LoVo (cell line): ENCODE measurements around the gene COL4A1.

Experiments
- DNase-seq: peaks from one replicate; pipeline ENCODE4 v3.0.0-alpha.2; 2016; ENCODE audit warnings: low spot score

COL4A1 gene

DNA sequence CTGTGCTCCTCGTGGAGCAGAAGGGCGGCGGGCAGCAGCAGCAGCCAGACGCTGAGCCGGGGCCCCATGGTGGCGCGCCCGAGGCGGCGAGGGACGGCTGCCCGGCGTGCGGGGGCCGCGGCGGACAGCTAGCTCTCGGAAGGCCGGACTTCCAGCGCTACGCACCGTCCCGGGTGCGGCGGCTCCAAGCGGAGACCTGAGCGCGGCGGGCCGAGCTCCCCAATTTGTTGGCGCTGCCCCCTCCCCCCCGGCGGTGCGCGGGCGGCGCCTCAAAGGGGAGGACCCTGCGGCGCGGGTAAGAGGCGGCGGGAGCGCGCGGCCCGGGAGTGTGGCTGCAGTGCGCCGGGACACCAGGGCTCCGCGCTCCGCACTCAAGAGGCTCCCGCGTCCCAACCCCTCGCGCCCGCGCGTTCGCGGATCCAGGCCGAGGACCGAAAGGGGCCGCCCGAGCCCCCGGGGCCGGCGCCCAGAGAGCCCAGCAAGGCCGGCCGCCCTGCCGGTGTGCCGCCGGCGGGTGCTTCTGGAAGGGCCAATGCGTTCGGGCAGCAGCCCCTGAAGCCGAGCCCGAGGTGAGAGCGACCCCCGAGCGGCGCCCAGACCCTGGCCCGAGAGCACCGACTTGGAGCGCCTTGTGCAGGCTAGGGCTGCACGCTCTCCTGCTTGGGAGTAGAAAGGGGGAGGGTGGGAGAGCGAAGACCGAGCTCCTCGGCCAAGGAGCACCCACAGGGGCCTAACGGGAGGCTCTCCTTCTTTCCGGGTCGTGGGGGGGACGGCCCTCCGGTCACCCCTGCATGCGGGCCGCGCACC is at the start of gene COL4A1, which contains the start of gene COL4A2:
Gene COL4A1, minus strand, starts transcription at position 198 of the 807 bp plus-strand sequence. Its CDS starts 130 bp downstream, at position 68.
Gene COL4A2, plus strand, starts transcription at position 325 of the 807 bp plus-strand sequence. CDS start 620 bp downstream, outside the sequence.
- no peak for DNase-seq

- DNase-seq: no peak
Observed at GRCh38 chr13:110356362-110356761, 49.4 kb upstream of the COL4A1 start.

- no peak for DNase-seq
Observed at GRCh38 chr13:110354715-110355473, 47.9 kb upstream of the COL4A1 start.

DNA sequence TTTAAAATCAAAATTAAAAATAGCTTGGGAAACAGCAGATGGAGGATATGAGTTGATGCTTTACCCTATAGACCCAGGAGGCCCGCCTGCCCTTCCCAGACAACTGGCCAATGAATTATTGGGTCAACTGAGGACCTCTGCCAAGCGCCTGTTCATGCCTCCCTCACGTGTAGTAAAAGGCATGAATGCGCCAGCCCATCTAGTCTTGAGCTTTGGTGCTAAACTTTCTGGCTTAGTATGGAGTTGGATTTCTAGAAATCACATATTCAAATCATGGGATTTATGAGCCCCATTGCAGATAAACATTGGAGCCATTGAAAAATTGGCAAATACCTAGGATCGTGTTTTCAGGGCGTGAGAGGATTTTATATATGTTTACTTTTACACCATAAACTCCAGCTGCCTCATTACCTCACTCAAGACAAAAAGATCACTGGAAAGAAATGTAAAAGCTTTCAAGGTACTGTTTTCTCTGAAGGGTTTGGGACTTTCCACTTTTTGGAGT is 47.2 kb upstream of the COL4A1 start:
- no peak for DNase-seq

DNA sequence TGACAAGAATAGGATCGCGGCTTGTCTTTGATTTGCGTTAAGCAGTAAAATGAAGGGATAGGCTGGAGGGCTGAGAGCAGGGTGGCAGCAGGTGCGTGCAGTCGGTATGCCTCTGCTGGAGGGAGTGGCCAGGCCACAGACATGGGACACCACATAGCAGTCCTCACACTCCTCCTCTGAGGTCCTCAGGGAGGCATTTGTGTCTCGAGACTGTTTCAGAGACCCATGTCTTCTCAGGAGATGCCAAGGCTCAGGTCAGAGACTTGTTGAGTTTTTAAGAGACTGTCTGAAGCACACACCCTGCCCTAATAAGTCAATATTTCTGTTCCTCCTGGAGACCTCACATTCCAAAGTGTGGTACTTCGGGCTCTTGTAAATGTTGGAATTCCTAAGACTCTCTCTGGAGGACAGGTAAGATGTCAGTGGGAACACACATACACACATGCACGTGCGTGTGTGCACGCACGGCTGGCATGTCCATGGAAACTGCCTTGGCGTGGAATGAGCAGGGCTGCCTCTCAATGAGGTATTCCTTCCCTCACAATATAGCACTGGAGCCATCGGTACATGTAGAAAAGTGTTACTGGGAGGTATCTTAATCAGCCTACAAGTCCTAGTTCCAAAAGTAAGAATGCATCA is 46.5 kb upstream of the COL4A1 start:
- DNase-seq: no peak

DNA sequence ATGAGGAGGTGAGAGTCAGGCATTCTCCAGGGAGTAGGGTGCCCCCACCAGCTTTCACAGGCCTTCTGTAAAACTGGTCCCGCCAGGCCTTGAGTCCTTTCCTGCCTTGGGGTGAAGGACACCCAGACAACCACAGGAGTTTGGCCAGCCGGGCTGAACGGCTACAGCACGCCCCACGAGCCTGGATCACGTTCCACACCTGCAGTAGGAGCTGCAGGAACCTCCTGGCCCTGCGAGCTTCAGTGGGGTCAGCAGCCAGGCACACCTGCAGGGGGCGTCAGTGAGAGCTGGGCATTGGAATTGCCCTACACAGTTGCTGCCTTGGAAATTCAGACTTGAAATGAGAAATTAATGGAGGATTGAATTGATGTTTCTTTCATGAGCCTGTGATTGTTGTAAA is 45.8 kb upstream of the COL4A1 start:
- no peak for DNase-seq

DNA sequence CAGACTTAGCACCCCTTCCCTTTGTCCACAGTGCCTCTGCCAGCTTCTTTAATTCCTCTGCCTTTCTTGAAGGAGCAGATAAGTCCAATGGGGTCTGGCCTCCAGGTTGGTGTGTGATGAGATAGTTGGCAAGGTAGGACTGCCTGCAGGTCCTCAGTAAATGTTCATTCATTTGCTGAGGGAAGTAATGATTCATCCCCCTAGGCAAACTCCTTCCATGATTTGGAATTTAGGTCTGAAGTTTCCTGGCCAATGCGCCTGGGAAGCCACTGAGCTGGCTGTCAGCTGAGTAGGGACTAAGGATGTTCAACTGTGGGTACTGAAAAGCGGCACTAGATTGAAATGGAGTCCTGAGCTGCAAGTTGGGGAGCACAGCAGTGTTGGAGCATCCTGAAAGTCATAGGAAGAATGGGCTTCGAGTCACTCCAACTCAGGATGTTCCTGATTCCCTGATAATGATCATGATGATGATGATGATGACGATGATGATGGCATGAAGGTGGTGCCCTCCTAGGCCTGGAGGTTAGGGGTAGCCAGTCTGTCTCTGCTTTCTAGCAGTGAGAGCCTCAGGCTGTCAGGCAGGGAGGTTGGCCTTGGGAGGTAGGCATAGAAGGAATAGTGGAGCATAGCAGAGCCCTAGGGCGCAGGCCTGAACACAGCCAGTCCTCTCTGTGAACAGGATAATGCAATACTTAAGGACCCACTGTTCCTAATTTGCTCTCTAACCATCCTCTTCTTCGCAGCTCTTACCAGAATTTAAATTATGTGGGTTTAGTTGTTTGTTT is 44.9 kb upstream of the COL4A1 start:
- no peak for DNase-seq

DNA sequence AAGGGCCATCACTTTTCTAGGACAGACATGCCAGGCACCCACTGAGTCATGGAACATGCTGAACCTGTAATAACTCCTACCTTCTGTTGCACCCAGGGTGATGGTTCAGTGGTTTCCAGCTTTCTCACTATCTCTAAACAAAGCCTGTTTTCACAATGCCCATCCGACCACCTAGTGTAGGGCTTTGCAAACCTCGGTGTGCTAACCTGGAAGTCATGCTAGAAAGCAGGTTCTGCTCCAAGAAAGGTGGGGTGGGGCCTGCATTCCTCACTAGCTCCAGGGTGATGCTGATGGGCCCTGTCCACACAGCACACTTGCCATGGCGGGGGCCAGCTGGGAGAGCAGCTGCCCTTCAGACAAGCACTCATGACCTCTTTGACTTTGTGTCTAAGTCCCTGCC is 43.6 kb upstream of the COL4A1 start:
- no peak for DNase-seq

- DNase-seq: no peak
Observed at GRCh38 chr13:110350049-110350448, 43.1 kb upstream of the COL4A1 start.

DNA sequence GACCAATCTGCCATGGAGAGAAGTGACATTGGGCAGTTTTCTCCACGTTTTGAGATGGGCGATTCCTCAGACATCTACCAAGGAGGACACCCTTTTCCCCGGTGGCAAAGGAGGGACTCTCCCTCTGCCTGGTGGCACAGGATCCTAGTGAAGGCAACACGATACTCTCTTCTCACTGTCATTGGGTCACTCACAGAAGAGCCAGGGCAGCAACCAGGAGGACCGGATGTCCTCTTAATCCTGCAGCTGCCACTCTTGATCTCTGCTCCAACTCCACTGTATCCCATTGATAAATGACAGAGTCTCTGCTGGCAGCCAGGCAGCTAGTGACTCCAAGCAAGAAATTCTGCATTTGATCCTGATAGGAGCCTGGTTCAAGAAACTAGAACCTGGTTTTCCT is 42.3 kb upstream of the COL4A1 start:
- DNase-seq: no peak

DNA sequence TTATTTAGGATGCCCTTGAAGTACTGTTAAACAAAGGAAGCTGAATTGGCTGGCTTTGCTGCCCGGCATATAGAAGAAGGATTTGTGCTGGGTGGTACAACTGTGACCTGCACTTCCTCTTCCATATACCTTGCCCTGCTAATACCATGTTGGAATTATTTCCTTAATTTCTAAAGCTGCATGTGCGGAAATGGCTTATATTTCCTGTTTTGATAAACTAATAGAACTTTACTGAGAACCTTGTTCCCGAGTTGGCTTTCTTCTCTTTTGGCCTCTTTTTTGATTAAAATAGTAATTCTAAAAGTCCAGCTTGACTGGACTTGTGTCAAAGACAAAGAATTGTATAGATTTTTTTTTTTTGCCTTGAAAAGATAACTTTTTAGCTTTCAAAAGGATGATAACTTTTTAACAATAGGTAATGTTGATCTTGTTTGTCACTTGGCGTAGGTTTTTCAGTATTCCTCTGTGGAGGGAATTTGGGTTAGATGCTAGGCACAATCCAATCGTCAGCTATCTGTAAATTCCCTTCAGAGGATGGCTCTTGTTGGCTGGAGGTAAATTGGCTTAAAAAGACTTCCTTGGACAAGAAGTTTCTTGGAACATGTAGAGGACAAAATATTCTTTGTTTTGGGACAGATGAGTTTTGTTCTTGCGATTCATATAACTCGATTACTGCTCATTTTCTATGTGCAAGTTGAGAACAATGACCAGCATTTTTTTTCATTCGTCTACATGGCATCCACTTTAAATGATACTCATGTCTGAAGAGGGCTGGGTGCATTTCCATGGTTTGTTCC is 41.5 kb upstream of the COL4A1 start:
- DNase-seq: no peak

- DNase-seq: peak; percentile 58
Observed at GRCh38 chr13:110347535-110348308, 40.8 kb upstream of the COL4A1 start.

- no peak for DNase-seq
Observed at GRCh38 chr13:110347088-110347487, 40.1 kb upstream of the COL4A1 start.

- peak; percentile 84 for DNase-seq
Observed at GRCh38 chr13:110346661-110347067, 39.7 kb upstream of the COL4A1 start.

DNA sequence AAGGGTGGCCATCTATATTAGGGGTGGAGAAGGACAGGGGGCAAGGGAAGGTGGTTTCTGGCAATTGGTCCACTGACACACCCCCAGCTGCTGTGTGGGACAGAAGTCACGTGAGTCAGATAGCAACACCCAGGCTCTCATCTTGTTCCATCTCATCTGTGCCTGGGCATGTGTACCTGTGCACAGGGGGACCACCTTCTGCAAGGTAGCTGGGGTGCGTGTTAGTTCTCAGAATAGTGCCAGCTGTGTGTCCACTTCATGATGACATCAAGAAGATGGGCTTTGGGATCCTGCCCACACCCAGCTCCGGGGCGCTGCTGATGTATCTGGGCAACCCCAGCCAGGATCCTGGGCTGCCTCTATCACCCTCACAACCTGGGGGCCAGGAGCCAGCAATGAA is 38.7 kb upstream of the COL4A1 start:
- no peak for DNase-seq

DNA sequence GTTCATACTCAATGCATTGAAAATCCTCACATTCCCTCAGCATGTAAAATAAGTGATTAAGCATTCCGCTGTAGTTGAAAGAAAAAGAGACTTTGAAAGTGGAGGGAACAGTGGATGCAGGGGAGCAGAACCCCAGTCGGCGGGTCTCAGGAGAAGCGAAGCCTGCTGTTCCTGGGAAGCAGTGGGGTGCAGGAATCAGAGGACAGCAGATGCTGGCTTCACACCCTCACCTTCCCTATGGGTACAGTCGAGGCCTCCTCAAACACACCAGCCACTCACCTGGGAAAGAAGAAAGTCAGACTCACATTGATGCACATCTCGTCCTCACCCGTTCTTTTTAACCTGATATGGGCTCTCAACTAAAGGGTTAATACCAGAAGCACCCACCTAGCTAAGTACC is 38.3 kb upstream of the COL4A1 start:
- DNase-seq: no peak

GRCh38 chr13:110344320-110344719 is 37.4 kb upstream of the COL4A1 start:
- DNase-seq: no peak

GRCh38 chr13:110343241-110343865 is 36.4 kb upstream of the COL4A1 start:
- DNase-seq: peak; percentile 49

- no peak for DNase-seq
Observed at GRCh38 chr13:110342474-110342873, 35.5 kb upstream of the COL4A1 start.
